SK-N-MC (cell line): Measurements from ENCODE around the gene RANBP3.

Experiments used
- EZH2 ChIP-seq: fragments of 200-600 bp; sonication (generic); IDR thresholded peaks from one replicate; pipeline ENCODE4 v1.6.1; 2017; ENCODE audit warnings: antibody characterized with exemption
- FOXP2 ChIP-seq: optimal IDR thresholded peaks from 2 replicates; pipeline ENCODE3; 2011; ENCODE audit warnings: mild to moderate bottlenecking, moderate library complexity; ENCODE audit not compliant: insufficient read depth; ENCODE audit errors: extremely low read length, control extremely low read depth
- POLR2AphosphoS5 ChIP-seq: IDR thresholded peaks from 2 replicates; pipeline ENCODE4 v1.6.1; 2012; ENCODE audit warnings: mild to moderate bottlenecking, low read depth, low read length, borderline replicate concordance

DNA sequence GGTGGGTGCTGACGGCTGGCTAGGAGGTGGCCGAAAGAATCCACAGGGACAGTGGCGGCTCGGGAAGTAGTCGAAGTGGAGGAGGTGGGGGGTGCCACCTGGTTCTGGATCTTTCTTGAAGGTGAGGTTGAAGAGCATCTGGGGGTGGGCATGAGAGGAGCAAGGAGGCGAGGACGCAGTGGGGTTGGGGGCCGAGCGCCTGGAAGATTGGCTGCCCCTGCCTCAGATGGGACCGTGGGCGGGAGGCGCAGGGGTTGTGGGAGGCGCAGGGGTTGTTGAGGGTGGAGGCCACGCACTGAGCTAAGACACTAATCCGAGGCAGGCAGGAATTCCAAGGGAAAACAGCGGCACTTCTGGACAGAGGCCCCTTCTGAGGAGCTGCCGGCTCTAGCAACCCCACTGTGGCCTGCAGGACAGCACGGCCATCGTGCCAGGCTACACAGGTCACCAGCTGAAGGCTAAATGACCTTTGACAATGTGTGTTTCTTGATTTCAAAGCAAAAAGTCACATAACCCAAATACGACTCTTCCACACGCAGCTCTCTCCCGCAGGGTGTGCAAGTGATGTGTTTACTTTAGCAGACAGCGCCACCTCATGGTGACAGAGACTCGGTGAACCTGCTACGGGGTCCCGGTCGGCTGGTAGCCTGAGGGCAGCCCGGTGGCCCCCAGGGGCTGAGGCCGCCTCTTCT is 44.1 kb upstream of the RANBP3 start:
- TF ChIP-seq POLR2AphosphoS5 = no peak
- no peak for TF ChIP-seq EZH2
- no peak for TF ChIP-seq FOXP2
